K562 (cell line): ENCODE data around the gene ATP5F1D. TPM values are rescaled to one million over a fixed set of nuclear protein-coding genes. Genes with fewer than 3 reads are reported as not detected.

ENCODE experiments used
- ATAC-seq: fragments of 200-7000 bp; cut with Tn5 transposase; 3 replicates; pipeline ENCODE4 v1.9.1; 2020; ENCODE audit warnings: moderate library complexity
- BruUV-seq: library from RNA; stranded (reverse); fragments of 400-500 nt; replicated peaks from 2 replicates; lab custom pipeline; 2021; lab: Mats Ljungman, UMichigan
- CTCF ChIA-PET: fragments of 300-600 bp; formaldehyde crosslinking; extraction: SDS; loops from one replicate; lab custom pipeline; 2021; ENCODE audit warnings: low intra/inter-chr PET ratio; lab: Yijun Ruan, JAX
- POLR2A ChIA-PET: fragments of 300-600, 350-650 bp; sonication (Branson Sonifier 250); formaldehyde crosslinking; extraction: SDS; loops from one replicate; lab custom pipeline; 2021; ENCODE audit warnings: antibody characterized with exemption, inconsistent platforms; lab: Yijun Ruan, JAX
- DNase-seq, 4 experiments: peaks; one replicate each; pipeline versions ENCODE4 v3.0.0 to v3.0.0-alpha.2; 2011 to 2018; ENCODE audit warnings: low spot score in 3 of 4, mixed read lengths in 3 of 4; ENCODE audit errors: extremely low read depth in 1 of 4
- FAIRE-seq: peaks from 2 replicates; lab custom pipeline; 2011; peaks lifted over from hg19 to GRCh38; lab: Jason Lieb, UNC
- H2AFZ ChIP-seq: 2 replicates; pipeline ENCODE4 v1.6.0; 2011; ENCODE audit warnings: low read depth, low read length, control low read depth, inconsistent platforms
- H3K27ac ChIP-seq: fragments of 200-600 bp; 3 replicates; pipeline ENCODE4 v1.8.0; 2011; ENCODE audit warnings: low read depth, mild to moderate bottlenecking, control low read depth, inconsistent platforms, low read length, moderate library complexity, mixed read lengths; ENCODE audit errors: extremely low read depth
- H3K27me3 ChIP-seq, 2 experiments: fragments of 300-600 bp in 1 of 2; 2 replicates in 1 of 2; 3 replicates in 1 of 2; pipeline versions ENCODE4 v1.6.0 to v1.8.0; 2011; ENCODE audit warnings: inconsistent platforms in 2 of 2, low read length in 2 of 2, mild to moderate bottlenecking in 1 of 2, mixed read lengths in 1 of 2, moderate library complexity in 1 of 2; ENCODE audit not compliant: control insufficient read depth in 2 of 2, insufficient read depth in 2 of 2
- H3K36me3 ChIP-seq: fragments of 300-600 bp; 3 replicates; pipeline ENCODE4 v1.8.0; 2011; ENCODE audit warnings: mild to moderate bottlenecking, low read length, inconsistent platforms; ENCODE audit not compliant: control insufficient read depth, insufficient read depth
- H3K4me1 ChIP-seq, 2 experiments: fragments of 200-600 bp in 1 of 2; replicated peaks in 1 of 2; 2 replicates in 1 of 2; 3 replicates in 1 of 2; pipeline versions ENCODE4 v1.5.1 to v1.8.0; 2011; ENCODE audit warnings: inconsistent platforms in 2 of 2, low read length in 2 of 2, mild to moderate bottlenecking in 1 of 2, mixed read lengths in 1 of 2, moderate library complexity in 1 of 2; ENCODE audit not compliant: control insufficient read depth in 2 of 2, insufficient read depth in 2 of 2
- H3K4me2 ChIP-seq: 2 replicates; pipeline ENCODE4 v1.6.1; 2011; ENCODE audit warnings: low read length, control low read depth, inconsistent platforms, mixed read lengths; ENCODE audit not compliant: insufficient read depth
- H3K4me3 ChIP-seq: fragments of 200-600 bp; sonication (generic), shearing (Covaris generic); 2 replicates; pipeline ENCODE4 v1.5.1; 2016; ENCODE audit warnings: control low read depth, inconsistent platforms
- H3K79me2 ChIP-seq: fragments of 200-600 bp; 3 replicates; pipeline ENCODE4 v1.8.0; 2011; ENCODE audit warnings: low read length, inconsistent platforms; ENCODE audit not compliant: control insufficient read depth, insufficient read depth
- H3K9ac ChIP-seq, 2 experiments: 2 replicates each; pipeline versions ENCODE4 v1.6.0 to v1.6.1; 2011; ENCODE audit warnings: low read depth in 2 of 2, low read length in 2 of 2, control low read depth in 1 of 2, inconsistent platforms in 1 of 2, mild to moderate bottlenecking in 1 of 2, mixed read lengths in 1 of 2; ENCODE audit not compliant: insufficient read depth in 1 of 2
- H3K9me1 ChIP-seq: one replicate; pipeline ENCODE4 v1.6.0; 2011; ENCODE audit warnings: inconsistent platforms, mild to moderate bottlenecking, low read length, moderate library complexity; ENCODE audit not compliant: control insufficient read depth, insufficient read depth
- H3K9me3 ChIP-seq: replicated peaks from 2 replicates; pipeline ENCODE4 v1.5.1; 2011; ENCODE audit warnings: low read depth, low read length, inconsistent platforms; ENCODE audit not compliant: control insufficient read depth, insufficient read depth
- H4K20me1 ChIP-seq: replicated peaks from 2 replicates; pipeline ENCODE4 v1.6.1; 2011; ENCODE audit warnings: low read length, inconsistent platforms, mixed read lengths; ENCODE audit not compliant: control insufficient read depth, insufficient read depth
- EP400 ChIP-seq: fragments of 450-650 bp; IDR thresholded peaks from 2 replicates; pipeline ENCODE4 v1.6.1; 2017; ENCODE audit warnings: antibody characterized with exemption, mild to moderate bottlenecking, moderate library complexity
- ESRRB ChIP-seq: fragments of 250-450 bp; sonication (Bioruptor Pico); IDR thresholded peaks from 2 replicates; pipeline ENCODE4 v1.5.0; 2020; ENCODE audit warnings: mild to moderate bottlenecking, moderate library complexity, borderline replicate concordance
- GABPB1 ChIP-seq: sonication (generic); formaldehyde crosslinking; IDR thresholded peaks from 2 replicates; pipeline ENCODE4 v1.8.0; 2022; ENCODE audit warnings: mild to moderate bottlenecking, missing genetic modification reagents
- GTF2B ChIP-seq: IDR thresholded peaks from 2 replicates; pipeline ENCODE4 v1.6.1; 2011; ENCODE audit not compliant: insufficient read length; ENCODE audit errors: extremely low read depth
- HCFC1 ChIP-seq: IDR thresholded peaks from 2 replicates; pipeline ENCODE4 v1.6.1; 2012; ENCODE audit warnings: low read depth, low read length, improper control_type of control experiment
- HDAC8 ChIP-seq: fragments of 450-650 bp; IDR thresholded peaks from 2 replicates; pipeline ENCODE4 v1.6.1; 2016; ENCODE audit warnings: mild to moderate bottlenecking, missing genetic modification characterization, moderate library complexity, missing compliant biosample characterization
- HMBOX1 ChIP-seq: sonication (generic); IDR thresholded peaks from 2 replicates; pipeline ENCODE4 v1.6.1; 2016
- HMG20A ChIP-seq: fragments of 450-650 bp; formaldehyde crosslinking; conservative IDR thresholded peaks from 2 replicates; pipeline ENCODE4 v1.4.0; 2020; ENCODE audit warnings: mild to moderate bottlenecking, mixed read lengths
- LEF1 ChIP-seq: fragments of 450-650 bp; IDR thresholded peaks from 2 replicates; pipeline ENCODE4 v1.6.1; 2016; ENCODE audit warnings: mild to moderate bottlenecking
- PTRF ChIP-seq: fragments of 450-650 bp; IDR thresholded peaks from 2 replicates; pipeline ENCODE4 v1.6.1; 2016; ENCODE audit warnings: mild to moderate bottlenecking, missing genetic modification characterization, missing compliant biosample characterization
- THAP12 ChIP-seq: fragments of 250-450 bp; sonication (Bioruptor Pico); IDR thresholded peaks from 2 replicates; pipeline ENCODE4 v1.9.0; 2021; ENCODE audit warnings: mild to moderate bottlenecking, inconsistent platforms
- XRCC5 ChIP-seq: fragments of 200-400 bp; formaldehyde crosslinking; IDR thresholded peaks from 2 replicates; pipeline ENCODE4 v1.6.1; 2017; ENCODE audit warnings: low read depth, mild to moderate bottlenecking, low read length
- ZFPM2 ChIP-seq: fragments of 250-450 bp; sonication (Bioruptor Pico); IDR thresholded peaks from 2 replicates; pipeline ENCODE4 v1.5.1; 2022; ENCODE audit warnings: mild to moderate bottlenecking
- ZNF217 ChIP-seq: sonication (generic); formaldehyde crosslinking; IDR thresholded peaks from 2 replicates; pipeline ENCODE4 v1.8.0; 2022; ENCODE audit warnings: mild to moderate bottlenecking, missing genetic modification reagents
- ZNF224 ChIP-seq: sonication (generic); formaldehyde crosslinking; IDR thresholded peaks from 2 replicates; pipeline ENCODE4 v1.8.0; 2022; ENCODE audit warnings: mild to moderate bottlenecking, missing genetic modification reagents
- ZNF384 ChIP-seq: IDR thresholded peaks from 2 replicates; pipeline ENCODE4 v1.6.1; 2012; ENCODE audit warnings: low read depth, low read length, improper control_type of control experiment
- ZNF445 ChIP-seq: fragments of 250-450 bp; sonication (Bioruptor Pico); IDR thresholded peaks from 2 replicates; pipeline ENCODE4 v1.4.0; 2020; ENCODE audit warnings: low read depth, mild to moderate bottlenecking, moderate library complexity
- WGBS: fragments of 100-300 bp; shearing (Covaris generic); methylation state at CpG from one replicate; pipeline ENCODE4 v1.1.6; 2016; ENCODE audit warnings: low coverage, mixed read lengths; ENCODE audit not compliant: insufficient coverage; ENCODE audit errors: missing lambda C conversion rate; 5-methylcytosine and 5-hydroxymethylcytosine counted together
- in situ Hi-C: fragments of 300-500 bp; cut with MboI; formaldehyde crosslinking; loops from 4 replicates; pipeline ENCODE4 v1.15.0; 2018; ENCODE audit warnings: inconsistent platforms, mixed read lengths
- intact Hi-C: fragments of 100-400 bp; cut with micrococcal nuclease; formaldehyde crosslinking; loops from 2 replicates; pipeline ENCODE4 v1.14.2; 2022
- polyA plus RNA-seq, 8 experiments: library from polyadenylated mRNA; depleted of rRNA in 4 of 8; stranded (reverse) in 5 of 8; unstranded in 3 of 8; fragments of >200 nt; fragmentation: Nextera tagmentation in 2 of 8; fragmentation: Illumina TruSeq in 1 of 8; extraction: Ambion mirVana in 2 of 8; extraction: Trizol in 1 of 8; gene quantifications; 2 replicates each; pipeline versions ENCODE4 v1.2.1 to v1.2.3, GENCODE V29; 2011 to 2014; ENCODE audit warnings: inconsistent platforms in 1 of 8, missing spikeins in 1 of 8
- total RNA-seq, 7 experiments: library from RNA; depleted of rRNA in 6 of 7; stranded (reverse); fragments of >200 nt in 6 of 7; fragmentation: Illumina TruSeq in 2 of 7; extraction: Trizol in 2 of 7; gene quantifications; 2 replicates each; pipeline versions ENCODE4 v1.2.1 to v1.2.3, GENCODE V29; 2011 to 2021; ENCODE audit warnings: low replicate concordance in 1 of 7

Gene ATP5F1D
- total and polyA plus RNA-seq, 9 of the 15 experiments (the other 6 are each of a cell fraction or from before 2014, with no cell fraction given), result 3.9 to 409 (median 36.8) TPM

- H3K27ac ChIP-seq, result no peak overlapping the region
- 32% methylated on average over 12 of the region's 12 CpGs for WGBS
- no peaks in the 10 kb centered on the region; the same call in 2 of the 3 replicates for H3K79me2 ChIP-seq
- H3K36me3 ChIP-seq, result peaks cover 20% of the 10 kb centered on the region; the same call in 2 of the 3 replicates
- ATAC-seq (no peak), DNase-seq (no peak), FAIRE-seq (no peak)
- H4K20me1 ChIP-seq, result peaks cover 20% of the 10 kb centered on the region
- ChIA-PET CTCF (no interaction called here), POLR2A (interaction anchor here (0.6 to 2.0 kb wide), 5 partner anchors 12 to 105 kb away, joined by 3 to 9 read pairs (median 3); partner anchors contain the start of gene CIRBP)
- no TSS peak for BruUV-seq
- peaks cover 0 to 84% of the 10 kb centered on the region in 2 experiments; a peak in 2 of 5 replicates for H3K4me1 ChIP-seq
- H3K4me3 ChIP-seq, result no peak overlapping the region
- no peaks in the 10 kb centered on the region for H3K9me1 ChIP-seq
- TF ChIP-seq HCFC1 (no peak), ZNF224 (no peak), LEF1 (no peak), ZNF445 (CRISPR knock-in tag) (no peak), HDAC8 (no peak), GTF2B (no peak), ZNF217 (CRISPR knock-in tag) (no peak), THAP12 (no peak), PTRF (tag) (no peak), ZNF384 (no peak), EP400 (no peak), HMG20A (CRISPR knock-in tag) (no peak), ZFPM2 (CRISPR knock-in tag) (no peak), XRCC5 (no peak), ESRRB (CRISPR knock-in tag) (no peak), HMBOX1 (no peak), GABPB1 (CRISPR knock-in tag) (no peak)
- H3K4me2 ChIP-seq, result no peak overlapping the region
- no peaks in the 10 kb centered on the region for H3K9me3 ChIP-seq
- H3K27me3 ChIP-seq, result peaks cover 17 to 38% of the 10 kb centered on the region in 2 experiments; a peak in 4 of 5 replicates
- H2AFZ ChIP-seq, result no peak overlapping the region
- in situ Hi-C loops (no loop called here), intact Hi-C loops (no loop called here)
- peak overlapping the region in 1 of 2 experiments; percentile 4; a peak in 1 of 4 replicates for H3K9ac ChIP-seq
Observed at GRCh38 chr19:1283917-1284292, 42.4 kb downstream of the ATP5F1D start.
